K562 (cell line): ENCODE measurements around the gene BOLA3. TPM values are rescaled to one million over a fixed set of nuclear protein-coding genes. Genes with fewer than 3 reads are reported as not detected.
A peak's percentile ranks its signal among the peaks of the same experiment; 100 is the strongest.

Experiments used
- ETV1 ChIP-seq: fragments of 450-650 bp; conservative IDR thresholded peaks from 2 replicates; pipeline ENCODE4 v1.6.1; 2016; ENCODE audit warnings: missing genetic modification characterization, control low read depth, low read depth, missing compliant biosample characterization
- GATAD2A ChIP-seq: fragments of 450-650 bp; IDR thresholded peaks from 2 replicates; pipeline ENCODE4 v1.6.1; 2017
- OTX1 ChIP-seq: fragments of 450-650 bp; formaldehyde crosslinking; IDR thresholded peaks from 2 replicates; pipeline ENCODE4 v1.4.0; 2022; ENCODE audit warnings: mild to moderate bottlenecking
- POLR2AphosphoS2 ChIP-seq: IDR thresholded peaks from 2 replicates; pipeline ENCODE4 v1.6.1; 2012; ENCODE audit warnings: low read length, improper control_type of control experiment
- PURB ChIP-seq: sonication (generic); formaldehyde crosslinking; IDR thresholded peaks from 2 replicates; pipeline ENCODE4 v1.9.0; 2021; ENCODE audit warnings: low read depth, mild to moderate bottlenecking, missing genetic modification reagents
- REST ChIP-seq, 2 experiments: fragments of 450-650 bp; formaldehyde crosslinking in 1 of 2; IDR thresholded peaks; 2 replicates each; pipeline versions ENCODE4 v1.4.0 to v1.6.1; 2014 to 2020; ENCODE audit warnings: mild to moderate bottlenecking in 2 of 2, borderline replicate concordance in 1 of 2, low read depth in 1 of 2
- ZFPM2 ChIP-seq: fragments of 250-450 bp; sonication (Bioruptor Pico); IDR thresholded peaks from 2 replicates; pipeline ENCODE4 v1.5.1; 2022; ENCODE audit warnings: mild to moderate bottlenecking
- ZNF395 ChIP-seq: fragments of 200-800 bp; sonication (Bioruptor generic); IDR thresholded peaks from 2 replicates; pipeline ENCODE4 v1.6.1; 2017; ENCODE audit warnings: missing genetic modification characterization, missing compliant biosample characterization
- polyA plus RNA-seq, 8 experiments: library from polyadenylated mRNA; depleted of rRNA in 4 of 8; stranded (reverse) in 5 of 8; unstranded in 3 of 8; fragments of >200 nt; fragmentation: Nextera tagmentation in 2 of 8; fragmentation: Illumina TruSeq in 1 of 8; extraction: Ambion mirVana in 2 of 8; extraction: Trizol in 1 of 8; gene quantifications; 2 replicates each; pipeline versions ENCODE4 v1.2.1 to v1.2.3, GENCODE V29; 2011 to 2014; ENCODE audit warnings: inconsistent platforms in 1 of 8, missing spikeins in 1 of 8
- total RNA-seq, 7 experiments: library from RNA; depleted of rRNA in 6 of 7; stranded (reverse); fragments of >200 nt in 6 of 7; fragmentation: Illumina TruSeq in 2 of 7; extraction: Trizol in 2 of 7; gene quantifications; 2 replicates each; pipeline versions ENCODE4 v1.2.1 to v1.2.3, GENCODE V29; 2011 to 2021; ENCODE audit warnings: low replicate concordance in 1 of 7

BOLA3 gene
- total and polyA plus RNA-seq, 9 of the 15 experiments (the other 6 are each of a cell fraction or from before 2014, with no cell fraction given) = 149 to 619 (median 255) TPM

GRCh38 chr2:74147727-74148456 is at the start of gene BOLA3 (continued):
- TF ChIP-seq ETV1 (tag) = no peak
- TF ChIP-seq ZFPM2 (CRISPR knock-in tag) = no peak
- TF ChIP-seq PURB = no peak
- no peak for TF ChIP-seq GATAD2A
- TF ChIP-seq REST (IDR thresholded peaks at IDR 0.05; ENCODE audit: borderline replicate concordance) = peak; percentile 56
- no peak for TF ChIP-seq REST (CRISPR knock-in tag; IDR thresholded peaks at IDR 0.05; ENCODE audit: low read depth)
- no peak for TF ChIP-seq POLR2AphosphoS2
- no peak for TF ChIP-seq ZNF395 (CRISPR knock-in tag)
- TF ChIP-seq OTX1 (CRISPR knock-in tag) = no peak
